ENCODE results near the gene ICAM2. TPM values are rescaled to one million over a fixed set of nuclear protein-coding genes. Genes with fewer than 3 reads are reported as not detected.

Gene ICAM2
- total RNA-seq, 2 donors from 2014 or later: 9.2 to 9.5 TPM

DNA sequence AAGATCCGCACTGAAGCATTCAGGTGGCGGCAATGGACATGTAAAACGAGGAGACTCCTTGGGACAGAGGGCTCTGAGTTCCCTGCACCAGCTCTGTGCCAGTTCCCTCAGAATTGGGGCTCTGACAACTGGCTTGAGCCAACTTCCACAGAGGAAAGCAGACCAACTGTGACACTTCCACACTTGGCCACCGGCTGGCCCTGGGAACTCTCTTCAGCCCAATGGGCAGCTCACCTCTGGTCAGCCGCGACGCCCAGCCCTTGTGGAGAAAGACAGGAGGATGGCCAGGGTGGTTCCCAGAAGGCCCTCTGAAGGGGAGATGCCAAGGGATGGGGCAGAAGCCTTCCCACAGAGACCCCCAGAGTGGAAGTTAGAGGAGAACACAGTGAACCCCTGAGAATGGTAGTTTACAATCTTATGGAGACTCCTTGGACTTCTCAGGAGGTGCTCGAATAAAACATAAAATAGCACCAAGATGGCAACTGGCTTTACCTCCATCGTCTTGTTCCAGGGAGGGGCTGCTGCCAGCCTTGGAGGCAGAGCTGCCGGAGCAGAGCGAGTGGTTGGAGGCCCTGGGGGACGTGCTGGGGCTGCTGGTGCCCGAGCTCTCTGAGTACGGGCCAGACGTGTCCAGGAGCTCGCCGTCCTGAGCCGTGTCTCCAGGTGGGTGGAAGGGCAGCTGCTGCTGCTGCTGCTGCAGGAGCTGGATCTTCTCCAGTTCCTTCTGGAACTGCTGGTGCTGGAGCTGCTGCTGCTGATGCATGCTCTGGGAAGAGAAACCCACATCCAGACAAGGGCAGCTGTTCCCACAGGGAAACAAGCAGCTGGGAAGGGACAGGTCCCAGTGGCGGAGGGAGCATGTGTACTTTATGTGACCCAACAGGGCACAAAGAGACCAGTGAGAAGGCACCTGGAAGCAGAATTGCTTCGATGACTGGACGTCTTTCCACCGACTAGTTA is 35.0 kb upstream of the ICAM2 start:
- H3K9ac ChIP-seq (ENCODE audit: low read depth in 2 of 2, low read length in 2 of 2): no peak overlapping the region
- H3K27me3 ChIP-seq: no peaks in the 10 kb centered on the region
- H3K27ac ChIP-seq: no peak overlapping the region
- no peaks in the 10 kb centered on the region for H3K9me3 ChIP-seq
- H3K4me1 ChIP-seq: no peaks in the 10 kb centered on the region
- TF ChIP-seq, protein P1, sequence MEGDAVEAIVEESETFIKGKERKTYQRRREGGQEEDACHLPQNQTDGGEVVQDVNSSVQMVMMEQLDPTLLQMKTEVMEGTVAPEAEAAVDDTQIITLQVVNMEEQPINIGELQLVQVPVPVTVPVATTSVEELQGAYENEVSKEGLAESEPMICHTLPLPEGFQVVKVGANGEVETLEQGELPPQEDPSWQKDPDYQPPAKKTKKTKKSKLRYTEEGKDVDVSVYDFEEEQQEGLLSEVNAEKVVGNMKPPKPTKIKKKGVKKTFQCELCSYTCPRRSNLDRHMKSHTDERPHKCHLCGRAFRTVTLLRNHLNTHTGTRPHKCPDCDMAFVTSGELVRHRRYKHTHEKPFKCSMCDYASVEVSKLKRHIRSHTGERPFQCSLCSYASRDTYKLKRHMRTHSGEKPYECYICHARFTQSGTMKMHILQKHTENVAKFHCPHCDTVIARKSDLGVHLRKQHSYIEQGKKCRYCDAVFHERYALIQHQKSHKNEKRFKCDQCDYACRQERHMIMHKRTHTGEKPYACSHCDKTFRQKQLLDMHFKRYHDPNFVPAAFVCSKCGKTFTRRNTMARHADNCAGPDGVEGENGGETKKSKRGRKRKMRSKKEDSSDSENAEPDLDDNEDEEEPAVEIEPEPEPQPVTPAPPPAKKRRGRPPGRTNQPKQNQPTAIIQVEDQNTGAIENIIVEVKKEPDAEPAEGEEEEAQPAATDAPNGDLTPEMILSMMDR (IDR thresholded peaks at IDR 0.05): no peak
- no peak overlapping the region for H3K4me3 ChIP-seq
- DNase-seq: no peak
- peaks cover 6% of the 10 kb centered on the region for H3K36me3 ChIP-seq
- intact Hi-C loops (cut with DNase I): no loop called here

DNA sequence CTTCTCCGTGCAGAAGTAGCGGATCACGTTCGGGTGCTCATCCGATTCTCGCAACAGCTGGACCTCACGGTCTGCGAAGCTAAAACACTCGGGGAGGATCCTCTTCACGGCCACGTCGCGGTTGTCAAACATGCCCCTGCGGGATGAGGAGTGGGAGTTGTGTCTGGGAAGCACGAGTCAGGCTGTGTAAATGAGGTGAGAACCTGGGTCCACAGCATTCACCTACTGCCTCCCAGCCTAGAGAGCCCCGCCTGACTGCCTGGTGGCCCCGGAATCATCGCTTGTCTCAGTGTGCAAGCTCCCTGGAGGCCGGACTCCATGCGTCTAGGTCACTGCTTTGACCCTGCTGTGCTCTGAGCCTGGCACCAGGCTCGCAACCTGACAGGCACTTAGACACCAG is 33.9 kb upstream of the ICAM2 start:
- Histone ChIP-seq H3K27me3 (no peaks in the 10 kb centered on the region), H3K36me3 (peaks cover 6% of the 10 kb centered on the region), H3K4me1 (no peaks in the 10 kb centered on the region), H3K4me3 (no peak overlapping the region), H3K27ac (no peak overlapping the region), H3K9me3 (no peaks in the 10 kb centered on the region), H3K9ac (ENCODE audit: low read depth in 2 of 2, low read length in 2 of 2) (no peak overlapping the region)
- intact Hi-C loops (cut with DNase I): no loop called here
- TF ChIP-seq, protein P1 (IDR thresholded peaks at IDR 0.05): no peak
- no peak for DNase-seq

DNA sequence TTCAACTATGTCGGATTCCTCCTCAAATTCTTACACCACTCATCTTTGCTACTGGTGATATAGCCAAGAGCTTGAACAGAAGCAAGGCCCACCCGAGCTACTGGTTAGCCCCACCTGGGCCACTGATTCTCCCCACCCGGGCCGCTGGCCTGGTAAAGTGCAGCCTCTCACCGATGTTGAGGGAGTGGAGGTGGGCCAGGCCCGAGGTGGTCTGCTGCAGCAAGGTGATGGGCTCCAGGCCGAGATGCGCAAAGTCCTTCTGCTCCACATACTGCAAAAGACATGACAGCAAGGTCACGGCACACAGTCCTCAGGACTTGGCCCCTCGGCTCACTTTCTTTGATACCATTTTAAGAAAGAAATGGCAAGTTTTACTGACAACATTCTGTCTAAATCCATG is 32.7 kb upstream of the ICAM2 start:
- H3K4me3 ChIP-seq: no peak overlapping the region
- H3K9ac ChIP-seq (ENCODE audit: low read depth in 2 of 2, low read length in 2 of 2): no peak overlapping the region
- H3K27ac ChIP-seq: no peak overlapping the region
- no peaks in the 10 kb centered on the region for H3K27me3 ChIP-seq
- H3K36me3 ChIP-seq: peaks cover 6% of the 10 kb centered on the region
- TF ChIP-seq, protein P1 (IDR thresholded peaks at IDR 0.05): no peak
- DNase-seq: no peak
- no peaks in the 10 kb centered on the region for H3K9me3 ChIP-seq
- intact Hi-C loops (cut with DNase I): no loop called here
- no peaks in the 10 kb centered on the region for H3K4me1 ChIP-seq

DNA sequence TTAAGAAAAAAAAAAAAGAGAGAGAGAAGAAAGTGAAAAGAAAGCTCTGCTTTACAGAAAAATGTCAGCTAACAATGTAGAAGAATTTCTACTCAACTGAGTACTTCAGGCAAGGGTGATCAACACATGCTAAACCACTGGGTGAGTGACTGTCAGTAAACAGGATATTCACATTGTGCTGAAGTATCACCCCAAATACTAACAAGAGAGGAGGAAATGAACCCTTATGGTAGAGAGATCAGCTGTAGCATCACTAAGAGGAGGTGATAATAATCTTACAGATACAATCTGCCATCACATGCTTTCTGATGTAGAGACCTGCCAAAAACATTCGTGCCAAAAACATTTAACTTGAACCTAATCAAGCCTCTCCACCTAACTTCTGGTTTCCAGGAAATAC is 30.7 kb upstream of the ICAM2 start:
- Histone ChIP-seq H3K4me1 (no peaks in the 10 kb centered on the region), H3K27ac (no peak overlapping the region), H3K4me3 (no peak overlapping the region), H3K9ac (ENCODE audit: low read depth in 2 of 2, low read length in 2 of 2) (no peak overlapping the region), H3K36me3 (peaks cover 6% of the 10 kb centered on the region), H3K27me3 (no peaks in the 10 kb centered on the region), H3K9me3 (no peaks in the 10 kb centered on the region)
- intact Hi-C loops (cut with DNase I): no loop called here
- DNase-seq: no peak
- TF ChIP-seq, protein P1 (IDR thresholded peaks at IDR 0.05): no peak

DNA sequence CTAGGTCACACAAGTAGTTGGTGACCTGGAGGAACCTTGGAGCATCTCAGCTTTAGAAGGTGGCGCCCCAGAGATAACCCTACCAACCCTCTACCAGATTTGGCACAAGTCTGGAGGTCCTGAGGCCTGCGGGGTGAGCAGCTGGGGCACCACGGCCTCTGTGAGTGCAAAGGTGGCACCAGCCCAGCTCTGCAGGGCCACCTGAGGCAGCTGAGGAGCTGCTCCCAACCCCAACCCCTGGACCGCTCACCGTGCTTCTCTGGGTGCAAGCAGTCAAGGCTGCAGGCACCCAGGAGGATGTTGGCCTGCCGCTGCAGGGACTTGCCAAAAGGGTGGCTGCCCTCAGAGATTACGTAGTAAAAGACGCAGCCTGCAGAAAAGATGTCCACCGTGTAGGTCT is 28.4 kb upstream of the ICAM2 start:
- Histone ChIP-seq H3K4me1 (no peaks in the 10 kb centered on the region), H3K36me3 (peaks cover 18% of the 10 kb centered on the region), H3K27ac (no peak overlapping the region), H3K27me3 (no peaks in the 10 kb centered on the region), H3K9ac (ENCODE audit: low read depth in 2 of 2, low read length in 2 of 2) (no peak overlapping the region), H3K9me3 (no peaks in the 10 kb centered on the region), H3K4me3 (no peak overlapping the region)
- no peak for DNase-seq
- intact Hi-C loops (cut with DNase I): no loop called here
- TF ChIP-seq, protein P1 (IDR thresholded peaks at IDR 0.05): no peak

Measured in colonic mucosa (tissue), 4 donors.